NCI-H69 (cell line): ENCODE results near the gene DENND6B.

Experiments used
- DNase-seq: peaks from one replicate; lab custom pipeline; 2025; lab: John Stamatoyannopoulos, UW

DENND6B gene

GRCh38 chr22:50271519-50271970 lies 55.3 kb downstream of the DENND6B start:
- peak; percentile 96 for DNase-seq

- DNase-seq, result peak; percentile 75
Measured at GRCh38 chr22:50270666-50271394, 56.0 kb downstream of the DENND6B start.

- peak; percentile 86 for DNase-seq
Measured at GRCh38 chr22:50269970-50270665, 56.7 kb downstream of the DENND6B start, which contains the start of gene MAPK11. Gene MAPK11 (minus strand): TSS chr22:50270380. CDS start chr22:50270292, 88 bp downstream.

GRCh38 chr22:50269573-50269969 lies 57.2 kb downstream of the DENND6B start:
- DNase-seq, result peak; percentile 59

GRCh38 chr22:50268655-50269113 lies 58.1 kb downstream of the DENND6B start:
- DNase-seq, result peak; percentile 78

- DNase-seq, result no peak
Measured at GRCh38 chr22:50267591-50268390, 59.0 kb downstream of the DENND6B start.

GRCh38 chr22:50266994-50267393 lies 59.8 kb downstream of the DENND6B start:
- DNase-seq, result no peak

- no peak for DNase-seq
Measured at GRCh38 chr22:50264946-50265669, 61.7 kb downstream of the DENND6B start.

GRCh38 chr22:50264104-50264745 lies 62.6 kb downstream of the DENND6B start:
- DNase-seq, result no peak

GRCh38 chr22:50262973-50263617 lies 63.7 kb downstream of the DENND6B start:
- DNase-seq, result no peak

- peak; percentile 41 for DNase-seq
Measured at GRCh38 chr22:50262460-50262911, 64.3 kb downstream of the DENND6B start.

- DNase-seq, result peak; percentile 90
Measured at GRCh38 chr22:50261615-50262459, 65.0 kb downstream of the DENND6B start, which contains the start of gene MAPK12. Gene MAPK12 (minus strand): TSS chr22:50261683. CDS start chr22:50261509, 174 bp downstream.

GRCh38 chr22:50260801-50261614 lies 65.8 kb downstream of the DENND6B start:
- DNase-seq, result peak; percentile 83

- DNase-seq, result peak; percentile 55
Measured at GRCh38 chr22:50260434-50260800, 66.4 kb downstream of the DENND6B start.

GRCh38 chr22:50259302-50259701 lies 67.5 kb downstream of the DENND6B start:
- DNase-seq, result no peak
